ENCODE results near the gene PLA2G2C.

GRCh38 chr1:20197329-20197791 lies 11.0 kb upstream of the PLA2G2C start:
- TF ChIP-seq POLR2A (IDR thresholded peaks at IDR 0.05) (no peak), CTCF (IDR thresholded peaks at IDR 0.05) (no peak)
